GM12801 (cell line): ENCODE data around the gene PELI1.

Source experiments
- CTCF ChIP-seq: IDR thresholded peaks from one replicate; pipeline ENCODE4 v1.5.1; 2011; ENCODE audit warnings: control low read depth; ENCODE audit not compliant: insufficient read length; ENCODE audit errors: extremely low read depth

PELI1 gene

GRCh38 chr2:64139956-64140355 lies 4.3 kb downstream of the PELI1 start:
- TF ChIP-seq CTCF, result no peak

- no peak for TF ChIP-seq CTCF
These were observed 6.2 kb downstream of the PELI1 start for GRCh38 chr2:64137996-64138395.

- TF ChIP-seq CTCF, result no peak
These were observed 6.7 kb downstream of the PELI1 start for GRCh38 chr2:64137567-64137966.

GRCh38 chr2:64135421-64135820 lies 8.8 kb downstream of the PELI1 start:
- TF ChIP-seq CTCF, result no peak

- no peak for TF ChIP-seq CTCF
These were observed 9.4 kb downstream of the PELI1 start for GRCh38 chr2:64134813-64135212.

GRCh38 chr2:64133828-64134227 lies 10.4 kb downstream of the PELI1 start:
- TF ChIP-seq CTCF, result no peak

GRCh38 chr2:64133354-64133753 lies 10.9 kb downstream of the PELI1 start:
- no peak for TF ChIP-seq CTCF

GRCh38 chr2:64130333-64130732 lies 13.9 kb downstream of the PELI1 start:
- no peak for TF ChIP-seq CTCF
